SU-DHL-6 (cell line): ENCODE measurements around the gene PRR23B.

Experiments
- H2AFZ ChIP-seq: fragments of 200-600 bp; sonication (generic); 2 replicates; pipeline ENCODE4 v1.6.1; 2014; ENCODE audit warnings: low read depth, mild to moderate bottlenecking, moderate library complexity, mixed read lengths, antibody characterized with exemption, low read length; ENCODE audit not compliant: severe bottlenecking
- H3F3A ChIP-seq: fragments of 200-600 bp; shearing (Covaris generic); 2 replicates; pipeline ENCODE4 v1.6.0; 2016; ENCODE audit warnings: antibody characterized with exemption, mild to moderate bottlenecking; ENCODE audit not compliant: insufficient read depth
- H3K27ac ChIP-seq: fragments of 200-600 bp; sonication (generic); 2 replicates; pipeline ENCODE4 v1.5.1; 2016; ENCODE audit warnings: low read depth, mild to moderate bottlenecking, low read length, moderate library complexity, mixed read lengths
- H3K27me3 ChIP-seq: fragments of 200-600 bp; sonication (generic), shearing (Covaris generic); 2 replicates; pipeline ENCODE4 v1.6.0; 2014; ENCODE audit warnings: mild to moderate bottlenecking, low read length
- H3K36me3 ChIP-seq: fragments of 200-600 bp; sonication (generic); 2 replicates; pipeline ENCODE4 v1.6.1; 2014; ENCODE audit warnings: mild to moderate bottlenecking, low read length, mixed read lengths
- H3K4me2 ChIP-seq: fragments of 300-600, 200-600 bp; shearing (Covaris generic), sonication (generic); 2 replicates; pipeline ENCODE4 v1.6.0; 2014; ENCODE audit warnings: low read length, low read depth, mild to moderate bottlenecking; ENCODE audit not compliant: poor library complexity, severe bottlenecking
- H3K4me3 ChIP-seq: fragments of 200-600 bp; sonication (generic); 2 replicates; pipeline ENCODE4 v1.5.1; 2014; ENCODE audit warnings: antibody characterized with exemption, low read length, mild to moderate bottlenecking, mixed read lengths; ENCODE audit not compliant: insufficient read depth, poor library complexity, severe bottlenecking
- H3K79me2 ChIP-seq: fragments of 200-600 bp; sonication (generic); 2 replicates; pipeline ENCODE4 v1.6.1; 2014; ENCODE audit warnings: mild to moderate bottlenecking, low read length, moderate library complexity; ENCODE audit not compliant: insufficient read depth
- H3K9ac ChIP-seq: fragments of 200-600 bp; sonication (generic); 2 replicates; pipeline ENCODE4 v1.7.0; 2014; ENCODE audit warnings: mild to moderate bottlenecking, low read length
- H3K9me2 ChIP-seq: fragments of 200-600 bp; sonication (generic); replicated peaks from 2 replicates; pipeline ENCODE4 v1.6.1; 2014; ENCODE audit warnings: low read length; ENCODE audit not compliant: insufficient read depth
- H3K9me3 ChIP-seq: fragments of 200-600 bp; sonication (generic); 2 replicates; pipeline ENCODE4 v1.6.1; 2014; ENCODE audit warnings: low read length, mixed read lengths; ENCODE audit not compliant: insufficient read depth
- H4K20me1 ChIP-seq: fragments of 200-600 bp; sonication (generic); 2 replicates; pipeline ENCODE4 v1.6.1; 2014; ENCODE audit warnings: low read depth, mild to moderate bottlenecking, antibody characterized with exemption, low read length, moderate library complexity, mixed read lengths
- CTCF ChIP-seq: fragments of 200-600 bp; sonication (generic); IDR thresholded peaks from one replicate; pipeline ENCODE4 v1.5.1; 2017; ENCODE audit warnings: antibody characterized with exemption, mild to moderate bottlenecking, low read length, moderate library complexity; ENCODE audit not compliant: insufficient read depth, poor library complexity, severe bottlenecking
- EZH2phosphoT487 ChIP-seq: fragments of 200-600 bp; sonication (generic), shearing (Covaris generic); conservative IDR thresholded peaks from 2 replicates; pipeline ENCODE4 v1.6.1; 2018; ENCODE audit warnings: mild to moderate bottlenecking, antibody characterized with exemption, low read length, moderate library complexity, mixed read lengths

PRR23B gene

GRCh38 chr3:138976047-138976446, 44.7 kb downstream of the PRR23B start:
- Histone ChIP-seq H3K9me2 (no peaks in the 10 kb centered on the region), H3K27me3 (no peaks in the 10 kb centered on the region), H2AFZ (no peak overlapping the region), H3K9me3 (no peaks in the 10 kb centered on the region), H3K4me3 (no peak overlapping the region), H3K27ac (no peak overlapping the region), H3K9ac (no peak overlapping the region), H4K20me1 (no peaks in the 10 kb centered on the region), H3K36me3 (no peaks in the 10 kb centered on the region), H3K4me2 (no peak overlapping the region), H3F3A (no peaks in the 10 kb centered on the region), H3K79me2 (no peaks in the 10 kb centered on the region)
- TF ChIP-seq CTCF (no peak), EZH2phosphoT487 (no peak)

GRCh38 chr3:138975351-138975750, 45.4 kb downstream of the PRR23B start:
- no peaks in the 10 kb centered on the region for H3K36me3 ChIP-seq
- TF ChIP-seq CTCF (no peak), EZH2phosphoT487 (no peak)

GRCh38 chr3:138974462-138974861, 46.3 kb downstream of the PRR23B start:
- no peak overlapping the region for H3K27ac ChIP-seq
- H3K9me2 ChIP-seq, result no peaks in the 10 kb centered on the region
- TF ChIP-seq EZH2phosphoT487 (no peak), CTCF (no peak)
- H3K27me3 ChIP-seq, result no peaks in the 10 kb centered on the region
- no peak overlapping the region for H3K9ac ChIP-seq
- H4K20me1 ChIP-seq, result no peaks in the 10 kb centered on the region
- no peaks in the 10 kb centered on the region for H3K9me3 ChIP-seq
- no peaks in the 10 kb centered on the region for H3F3A ChIP-seq
- H3K79me2 ChIP-seq, result no peaks in the 10 kb centered on the region
- no peak overlapping the region for H2AFZ ChIP-seq
- no peak overlapping the region for H3K4me2 ChIP-seq
- H3K36me3 ChIP-seq, result no peaks in the 10 kb centered on the region
- no peak overlapping the region for H3K4me3 ChIP-seq

More at GRCh38 chr3:138975351-138975750, 45.4 kb downstream of the PRR23B start:
- H3K27me3 ChIP-seq, result no peaks in the 10 kb centered on the region
- no peak overlapping the region for H3K4me2 ChIP-seq
- no peak overlapping the region for H3K4me3 ChIP-seq
- no peaks in the 10 kb centered on the region for H3K9me2 ChIP-seq
- H3K9me3 ChIP-seq, result no peaks in the 10 kb centered on the region
- no peak overlapping the region for H2AFZ ChIP-seq
- no peaks in the 10 kb centered on the region for H4K20me1 ChIP-seq
- H3K9ac ChIP-seq, result no peak overlapping the region
- H3K79me2 ChIP-seq, result no peaks in the 10 kb centered on the region
- no peak overlapping the region for H3K27ac ChIP-seq
- H3F3A ChIP-seq, result no peaks in the 10 kb centered on the region
